Sigmoid colon (tissue), 4 donors: ENCODE results near the gene RAD9A.

ENCODE experiments used
- POLR2A ChIP-seq, 2 donors: fragments of 450-650 bp; IDR thresholded peaks; one replicate each; pipeline ENCODE4 v1.6.1; 2016; ENCODE audit warnings: antibody characterized with exemption in 2 of 2, mild to moderate bottlenecking in 2 of 2, moderate library complexity in 2 of 2
- POLR2AphosphoS5 ChIP-seq, 4 donors: sonication (generic); formaldehyde crosslinking; IDR thresholded peaks; one replicate each; pipeline ENCODE4 v1.6.1; 2017; ENCODE audit warnings: antibody characterized with exemption in 4 of 4
- TF ChIP-seq, protein P1 (sequence below), 4 experiments: fragments of 450-650 bp in 3 of 4; fragments of 200-600 bp in 1 of 4; IDR thresholded peaks; one replicate each; pipeline ENCODE4 v1.5.1; 2016 to 2019; ENCODE audit warnings: antibody characterized with exemption in 4 of 4, mild to moderate bottlenecking in 3 of 4, moderate library complexity in 2 of 4

DNA sequence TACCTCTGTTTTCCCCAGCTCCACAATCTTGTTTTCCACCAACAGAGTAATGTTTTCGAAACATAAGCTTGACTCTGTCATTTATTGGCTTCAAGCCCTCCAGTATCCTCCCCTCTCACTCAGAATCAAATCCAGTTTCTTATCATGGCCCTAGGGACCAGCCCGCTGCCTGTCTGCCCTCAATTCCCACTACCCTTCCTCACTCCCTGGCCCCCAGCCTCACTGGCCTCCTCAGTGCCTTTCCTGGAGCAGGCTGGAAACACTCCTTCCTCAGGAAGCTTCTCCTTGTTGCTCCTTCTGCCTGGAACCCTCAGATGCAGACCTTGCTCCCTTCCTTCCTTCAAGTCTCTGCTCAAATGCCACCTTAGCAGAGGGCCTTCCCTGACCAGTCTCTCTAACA, 42.3 kb upstream of the RAD9A start:
- TF ChIP-seq, protein P1, sequence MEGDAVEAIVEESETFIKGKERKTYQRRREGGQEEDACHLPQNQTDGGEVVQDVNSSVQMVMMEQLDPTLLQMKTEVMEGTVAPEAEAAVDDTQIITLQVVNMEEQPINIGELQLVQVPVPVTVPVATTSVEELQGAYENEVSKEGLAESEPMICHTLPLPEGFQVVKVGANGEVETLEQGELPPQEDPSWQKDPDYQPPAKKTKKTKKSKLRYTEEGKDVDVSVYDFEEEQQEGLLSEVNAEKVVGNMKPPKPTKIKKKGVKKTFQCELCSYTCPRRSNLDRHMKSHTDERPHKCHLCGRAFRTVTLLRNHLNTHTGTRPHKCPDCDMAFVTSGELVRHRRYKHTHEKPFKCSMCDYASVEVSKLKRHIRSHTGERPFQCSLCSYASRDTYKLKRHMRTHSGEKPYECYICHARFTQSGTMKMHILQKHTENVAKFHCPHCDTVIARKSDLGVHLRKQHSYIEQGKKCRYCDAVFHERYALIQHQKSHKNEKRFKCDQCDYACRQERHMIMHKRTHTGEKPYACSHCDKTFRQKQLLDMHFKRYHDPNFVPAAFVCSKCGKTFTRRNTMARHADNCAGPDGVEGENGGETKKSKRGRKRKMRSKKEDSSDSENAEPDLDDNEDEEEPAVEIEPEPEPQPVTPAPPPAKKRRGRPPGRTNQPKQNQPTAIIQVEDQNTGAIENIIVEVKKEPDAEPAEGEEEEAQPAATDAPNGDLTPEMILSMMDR (IDR thresholded peaks at IDR 0.05), result no peak
- TF ChIP-seq POLR2A (IDR thresholded peaks at IDR 0.05), result no peak
- TF ChIP-seq POLR2AphosphoS5 (IDR thresholded peaks at IDR 0.05), result no peak
